Keratinocyte (primary cell): Measurements from ENCODE around the gene UBXN7. TPM values are rescaled to one million over a fixed set of nuclear protein-coding genes. Genes with fewer than 3 reads are reported as not detected.
"Not testable (repeated sequence)": the region's sequence is repeated elsewhere in the genome, so short reads cannot be mapped to it uniquely, and the experiment has no call there.

ENCODE experiments used
- DNase-seq: peaks from one replicate; pipeline ENCODE4 v3.0.0-alpha.2; 2011; ENCODE audit warnings: low read depth, missing footprints, low spot score
- FAIRE-seq: peaks from 2 replicates; lab custom pipeline; 2011; peaks lifted over from hg19 to GRCh38; lab: Jason Lieb, UNC
- H2AFZ ChIP-seq: 2 replicates; pipeline ENCODE4 v1.6.0; 2012; ENCODE audit warnings: low read length, control low read depth, inconsistent platforms; ENCODE audit not compliant: control insufficient read depth
- H3K27ac ChIP-seq: 2 replicates; pipeline ENCODE4 v1.5.1; 2011; ENCODE audit warnings: low read length; ENCODE audit not compliant: control insufficient read depth, insufficient read depth
- H3K27me3 ChIP-seq: 3 replicates; pipeline ENCODE4 v1.6.0; 2011; ENCODE audit warnings: low read length; ENCODE audit not compliant: control insufficient read depth, insufficient read depth; ENCODE audit errors: extremely low read depth
- H3K36me3 ChIP-seq, 2 experiments: 2 replicates in 1 of 2; 3 replicates in 1 of 2; pipeline ENCODE4 v1.5.1; 2011; ENCODE audit warnings: low read length in 2 of 2, mild to moderate bottlenecking in 1 of 2; ENCODE audit not compliant: control insufficient read depth in 2 of 2, insufficient read depth in 2 of 2; ENCODE audit errors: extremely low read depth in 1 of 2
- H3K4me1 ChIP-seq: 3 replicates; pipeline ENCODE4 v1.5.1; 2011; ENCODE audit warnings: low read length; ENCODE audit not compliant: control insufficient read depth, insufficient read depth; ENCODE audit errors: extremely low read depth
- H3K4me2 ChIP-seq: 3 replicates; pipeline ENCODE4 v1.6.0; 2011; ENCODE audit warnings: low read depth, low read length; ENCODE audit not compliant: control insufficient read depth, insufficient read depth; ENCODE audit errors: extremely low read depth
- H3K4me3 ChIP-seq, 3 experiments: fragments of 200-600 bp in 1 of 3; sonication (generic) in 1 of 3; 2 replicates in 2 of 3; 3 replicates in 1 of 3; pipeline ENCODE4 v1.5.1; 2011 to 2016; ENCODE audit warnings: low read length in 3 of 3, mild to moderate bottlenecking in 3 of 3, control low read depth in 2 of 3, inconsistent platforms in 1 of 3, low read depth in 1 of 3, mixed read lengths in 1 of 3, mixed run types in 1 of 3, moderate library complexity in 1 of 3; ENCODE audit not compliant: control insufficient read depth in 2 of 3, insufficient read depth in 2 of 3; ENCODE audit errors: extremely low read depth in 1 of 3
- H3K79me2 ChIP-seq: 2 replicates; pipeline ENCODE4 v1.6.0; 2012; ENCODE audit warnings: low read length; ENCODE audit not compliant: control insufficient read depth, insufficient read depth
- H3K9ac ChIP-seq: 3 replicates; pipeline ENCODE4 v1.6.0; 2011; ENCODE audit warnings: low read length; ENCODE audit not compliant: control insufficient read depth, insufficient read depth; ENCODE audit errors: extremely low read depth
- H3K9me1 ChIP-seq: 3 replicates; pipeline ENCODE4 v1.6.0; 2011; ENCODE audit warnings: low read length; ENCODE audit not compliant: control insufficient read depth, insufficient read depth; ENCODE audit errors: extremely low read depth
- H3K9me3 ChIP-seq: 2 replicates; pipeline ENCODE4 v1.5.1; 2012; ENCODE audit warnings: low read depth, low read length; ENCODE audit not compliant: control insufficient read depth
- H4K20me1 ChIP-seq: 3 replicates; pipeline ENCODE4 v1.6.0; 2011; ENCODE audit warnings: low read length; ENCODE audit not compliant: control insufficient read depth, insufficient read depth; ENCODE audit errors: extremely low read depth
- CTCF ChIP-seq, 3 experiments: IDR thresholded peaks in 1 of 3; conservative IDR thresholded peaks in 1 of 3; optimal IDR thresholded peaks in 1 of 3; 2 replicates in 2 of 3; 3 replicates in 1 of 3; pipeline versions ENCODE3 to v1.5.1; 2011; ENCODE audit warnings: low read length in 3 of 3, mild to moderate bottlenecking in 3 of 3, moderate library complexity in 2 of 3, control low read depth in 1 of 3, inconsistent platforms in 1 of 3; ENCODE audit not compliant: insufficient read depth in 2 of 3; ENCODE audit errors: extremely low read depth in 1 of 3
- EZH2 ChIP-seq: IDR thresholded peaks from one replicate; pipeline ENCODE4 v1.6.1; 2012; ENCODE audit warnings: inconsistent platforms, mild to moderate bottlenecking, low read length, moderate library complexity
- dilution Hi-C: fragments of 300-500 bp; cut with MboI; formaldehyde crosslinking; loops from one replicate; pipeline ENCODE4 v1.7.0; 2020; ENCODE audit warnings: low sequenced_read_pairs; ENCODE audit not compliant: extremely low pct_ligation_motif_present
- polyA plus RNA-seq, 5 experiments: library from polyadenylated mRNA; depleted of rRNA in 3 of 5; stranded (reverse) in 3 of 5; stranded (forward) in 1 of 5; unstranded in 1 of 5; fragments of >200 nt; gene quantifications; 1 replicate in 1 of 5; 2 replicates in 3 of 5; 3 replicates in 1 of 5; pipeline versions ENCODE4 v1.2.1 to v1.2.3, GENCODE V29; 2011 to 2012; ENCODE audit warnings: missing spikeins in 2 of 5, low read depth in 1 of 5, low replicate concordance in 1 of 5

The UBXN7 gene
- polyA plus RNA-seq, 1 donor (not counting 4 experiments of a cell fraction or from before 2014, with no cell fraction given): 19.7 TPM

GRCh38 chr3:196385446-196385845 is 46.8 kb downstream of the UBXN7 start:
- H3K27me3 ChIP-seq, H3K9me3 ChIP-seq, dilution Hi-C loops, H3K4me2 ChIP-seq, H3K79me2 ChIP-seq, H2AFZ ChIP-seq, DNase-seq, H3K9ac ChIP-seq, H3K4me3 ChIP-seq, H3K36me3 ChIP-seq, H3K27ac ChIP-seq, H3K4me1 ChIP-seq, FAIRE-seq, H3K9me1 ChIP-seq, H4K20me1 ChIP-seq: not testable (repeated sequence)

- dilution Hi-C loops: no loop called here
- Histone ChIP-seq H3K9me1 (no peaks in the 10 kb centered on the region), H3K27me3 (no peaks in the 10 kb centered on the region), H3K4me2 (no peak overlapping the region), H3K27ac (no peak overlapping the region), H3K9me3 (no peaks in the 10 kb centered on the region), H4K20me1 (no peaks in the 10 kb centered on the region), H3K4me1 (no peaks in the 10 kb centered on the region), H3K79me2 (no peaks in the 10 kb centered on the region), H3K9ac (no peak overlapping the region), H3K4me3 (no peak overlapping the region), H3K36me3 (peaks cover 0 to 5% of the 10 kb centered on the region in 2 experiments), H2AFZ (no peak overlapping the region)
- no peak for DNase-seq
- no peak for FAIRE-seq
- TF ChIP-seq CTCF (optimal IDR thresholded peaks at IDR 0.05 in 1 of 3, IDR thresholded peaks at IDR 0.05 in 1 of 3, conservative IDR thresholded peaks at IDR 0.05 in 1 of 3; ENCODE audit: extremely low read depth in 1 of 3, insufficient read depth in 2 of 3, low read length in 3 of 3): no peak
- no peak for TF ChIP-seq EZH2
Measured at GRCh38 chr3:196378146-196378841, 53.9 kb downstream of the UBXN7 start.

GRCh38 chr3:196377321-196377720 is 54.9 kb downstream of the UBXN7 start:
- H3K4me1 ChIP-seq: no peaks in the 10 kb centered on the region
- H2AFZ ChIP-seq: no peak overlapping the region
- H3K4me3 ChIP-seq: no peak overlapping the region
- no peak for TF ChIP-seq EZH2
- TF ChIP-seq CTCF (optimal IDR thresholded peaks at IDR 0.05 in 1 of 3, IDR thresholded peaks at IDR 0.05 in 1 of 3, conservative IDR thresholded peaks at IDR 0.05 in 1 of 3; ENCODE audit: extremely low read depth in 1 of 3, insufficient read depth in 2 of 3, low read length in 3 of 3): no peak
- no peaks in the 10 kb centered on the region for H3K9me3 ChIP-seq
- H3K79me2 ChIP-seq: no peaks in the 10 kb centered on the region
- H3K27ac ChIP-seq: no peak overlapping the region
- H3K9me1 ChIP-seq: no peaks in the 10 kb centered on the region
- H3K27me3 ChIP-seq: no peaks in the 10 kb centered on the region
- dilution Hi-C loops: no loop called here
- FAIRE-seq (no peak), DNase-seq (no peak)
- no peaks in the 10 kb centered on the region for H4K20me1 ChIP-seq
- no peak overlapping the region for H3K4me2 ChIP-seq
- H3K9ac ChIP-seq: no peak overlapping the region
- H3K36me3 ChIP-seq: peaks cover 0 to 5% of the 10 kb centered on the region in 2 experiments
